SK-MEL-5 (cell line): ENCODE data around the gene IL17B. TPM values are rescaled to one million over a fixed set of nuclear protein-coding genes. Genes with fewer than 3 reads are reported as not detected.

Source experiments
- DNase-seq: peaks from one replicate; pipeline ENCODE4 v3.0.0-alpha.2; 2016; ENCODE audit warnings: low read depth, low spot score
- in situ Hi-C: cut with HindIII; loops from 2 replicates; pipeline ENCODE4 v1.10.0; 2016; ENCODE audit warnings: low sequenced_read_pairs, high pct_unique_total_duplicates, low pct_unique_long_range_greater_than_20kb
- total RNA-seq: library from RNA; depleted of rRNA; stranded (reverse); fragments of >200 nt; shearing (Covaris generic); gene quantifications from 2 replicates; pipeline ENCODE4 v1.2.3, GENCODE V29; 2014

Gene IL17B
- total RNA-seq, 1 experiment from 2014 or later: not detected

DNA sequence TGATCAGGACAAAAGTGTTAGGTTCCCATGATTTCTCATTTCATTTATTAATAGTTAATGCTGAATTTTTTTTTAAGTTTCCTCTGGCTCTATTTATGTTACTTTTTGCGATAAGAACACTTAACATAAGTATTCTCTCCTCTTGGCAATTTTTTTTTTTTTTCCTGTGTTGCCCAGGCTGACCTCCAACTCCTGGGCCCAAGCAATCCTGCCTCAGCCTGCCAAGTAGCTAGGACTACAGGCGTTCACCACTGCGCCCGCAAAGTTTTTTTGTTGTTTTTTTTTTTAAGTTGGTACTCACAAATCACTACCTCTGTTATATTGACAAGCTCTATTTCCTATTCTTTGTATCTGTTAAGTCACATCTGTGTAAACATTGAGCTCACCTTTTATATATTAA is 26.9 kb downstream of the IL17B start:
- no peak for DNase-seq
- in situ Hi-C loops: no loop called here

DNA sequence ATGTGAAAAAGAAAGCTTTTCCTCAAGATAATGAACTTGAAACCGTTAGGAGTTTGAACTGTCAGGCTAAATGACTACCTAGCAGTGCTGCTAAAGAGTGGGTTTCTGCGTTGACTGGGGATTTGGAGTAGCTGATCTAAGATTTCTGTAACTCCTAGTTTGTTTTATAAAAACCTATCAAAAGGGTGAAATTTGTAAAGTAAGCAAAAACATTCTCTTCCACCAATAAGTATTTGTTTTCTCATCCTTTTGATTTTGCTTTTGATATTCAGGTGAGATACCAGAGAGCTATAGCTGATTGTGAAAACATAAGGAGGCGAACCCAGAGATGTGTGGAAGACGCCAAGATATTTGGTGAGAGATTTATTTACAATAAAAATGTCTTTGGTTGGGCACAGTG is 29.7 kb downstream of the IL17B start:
- in situ Hi-C loops: no loop called here
- DNase-seq: no peak

DNA sequence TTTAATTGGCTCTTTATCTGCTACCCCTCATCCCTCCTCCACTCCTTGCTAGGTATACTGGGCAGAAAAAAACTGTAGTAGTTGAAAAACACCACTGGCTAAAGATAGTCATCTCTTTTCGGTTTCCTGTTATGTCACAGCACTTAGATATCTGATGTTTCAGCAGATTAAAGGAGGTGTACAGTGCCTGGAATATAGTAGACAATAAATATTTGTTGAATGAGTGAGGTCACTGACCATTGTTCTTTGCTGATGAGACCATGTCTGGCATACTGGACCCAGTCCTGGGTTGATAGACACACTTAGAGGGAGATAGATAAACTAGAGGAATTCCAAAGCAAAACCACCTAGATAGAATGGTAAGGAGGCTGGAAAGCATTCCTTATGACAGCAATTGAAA is 30.6 kb downstream of the IL17B start:
- in situ Hi-C loops: no loop called here
- DNase-seq: no peak

DNA sequence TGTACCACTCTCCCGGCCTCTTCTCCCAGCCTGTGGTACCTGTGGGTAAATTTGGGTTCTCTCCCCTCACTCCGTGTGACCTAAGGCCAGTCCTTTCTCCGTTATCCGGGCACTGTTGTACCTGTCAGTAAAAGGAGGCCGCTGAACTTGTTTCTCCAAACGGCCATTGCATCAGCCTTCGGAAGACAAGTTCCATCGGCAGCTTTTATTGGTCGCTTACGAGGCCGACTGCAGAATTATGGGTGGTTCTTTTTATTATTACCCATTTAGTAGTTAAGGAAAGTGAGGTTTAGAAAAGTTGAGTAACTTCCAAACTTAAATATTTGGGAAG is 33.2 kb downstream of the IL17B start:
- no peak for DNase-seq
- in situ Hi-C loops: no loop called here

DNA sequence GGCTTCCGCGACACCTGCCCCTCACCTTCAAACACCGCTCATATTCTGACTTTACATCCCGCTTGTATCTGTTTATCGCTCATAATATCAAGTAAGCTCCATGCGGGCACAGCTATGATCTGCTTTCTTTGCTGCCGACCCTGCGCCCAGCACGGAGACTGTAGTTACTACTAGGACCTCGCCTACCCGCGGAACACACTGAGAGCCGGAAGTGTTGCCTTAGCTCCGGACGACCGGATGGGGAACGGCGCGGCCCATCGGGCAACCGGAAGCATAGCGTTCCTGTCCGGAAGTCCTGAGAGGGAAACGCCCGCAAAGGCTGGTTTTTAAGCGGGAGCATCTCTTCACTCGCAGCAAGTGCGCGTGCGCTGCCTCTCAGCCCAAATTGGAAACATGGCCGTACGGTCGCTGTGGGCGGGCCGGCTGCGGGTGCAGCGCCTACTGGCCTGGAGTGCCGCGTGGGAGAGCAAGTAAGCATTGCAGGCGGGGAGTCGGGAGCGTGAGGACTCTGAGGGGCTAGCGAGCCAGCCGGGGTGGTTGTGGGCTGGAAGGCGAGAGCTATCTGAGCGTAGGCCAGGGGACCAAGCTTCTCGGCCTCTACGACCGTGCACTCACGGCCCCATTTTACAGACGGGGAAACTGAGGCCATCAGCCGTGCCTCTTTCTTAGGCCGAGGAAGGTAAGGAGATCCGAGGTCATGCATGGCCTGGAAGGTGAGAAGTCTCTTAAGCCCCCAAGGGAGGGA is 33.8 kb downstream of the IL17B start, which contains the start of gene GRPEL2:
GRPEL2 (plus strand) TSS at position 353 of the 745 bp plus-strand sequence; CDS start at position 394, 41 bp downstream.
- peak; percentile 96 for DNase-seq
- in situ Hi-C loops: no loop called here

DNA sequence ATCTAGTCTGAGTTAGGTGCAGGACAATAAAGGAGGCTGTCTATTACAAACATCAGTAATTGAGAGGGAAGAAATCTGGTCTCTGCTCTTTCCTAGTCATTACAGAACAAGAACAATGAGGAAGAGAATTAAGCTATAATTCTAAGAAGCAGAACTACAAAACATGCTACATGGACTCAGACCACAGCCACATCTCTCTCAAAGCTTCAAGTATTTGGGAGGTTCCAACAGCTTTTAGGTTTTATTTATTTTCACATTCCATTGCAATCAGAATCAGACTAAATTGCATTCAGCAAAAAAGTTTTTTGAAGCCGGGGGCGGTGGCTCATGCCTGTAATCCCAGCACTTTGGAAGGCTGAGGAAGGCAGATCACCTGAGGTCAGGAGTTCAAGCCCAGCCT is 34.9 kb downstream of the IL17B start:
- in situ Hi-C loops: no loop called here
- no peak for DNase-seq

DNA sequence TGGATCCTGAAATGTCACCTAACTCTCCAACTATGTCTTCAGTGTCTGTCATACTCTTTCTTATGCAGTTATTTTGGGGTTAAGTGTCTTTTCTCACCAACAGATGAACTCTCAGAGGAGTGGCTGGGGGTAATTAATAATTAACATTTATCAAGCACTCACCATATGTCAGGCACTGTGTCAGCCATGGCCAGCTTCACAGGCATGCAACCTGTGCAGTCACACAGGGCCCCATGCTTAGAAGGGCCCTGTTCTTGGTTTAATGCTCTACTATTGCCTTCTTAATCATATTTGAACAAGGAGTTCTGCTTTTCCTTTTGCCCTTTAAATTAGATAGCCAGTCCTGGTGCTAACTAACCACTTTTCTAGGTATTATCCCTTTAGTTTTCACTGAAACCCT is 37.2 kb downstream of the IL17B start:
- no peak for DNase-seq
- in situ Hi-C loops: no loop called here

DNA sequence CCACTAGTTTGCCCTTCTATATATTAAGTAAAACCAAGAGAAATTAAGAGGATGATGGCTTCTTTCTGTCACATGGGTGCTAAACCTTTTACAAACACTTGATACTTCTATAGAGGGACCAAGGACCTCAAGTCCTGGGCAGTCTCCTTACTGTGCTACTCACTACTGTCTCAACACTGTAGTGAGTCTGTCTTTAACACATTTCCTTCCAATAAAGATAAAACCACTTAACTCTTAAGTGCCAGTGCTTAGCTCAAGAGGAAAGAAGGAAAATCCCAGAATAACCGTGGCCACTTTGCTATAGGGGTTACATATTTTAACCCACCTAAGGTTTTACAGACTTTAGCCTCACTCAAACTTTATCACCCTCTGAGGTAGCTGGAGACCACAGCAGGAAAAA is 38.2 kb downstream of the IL17B start:
- in situ Hi-C loops: no loop called here
- DNase-seq: no peak

DNA sequence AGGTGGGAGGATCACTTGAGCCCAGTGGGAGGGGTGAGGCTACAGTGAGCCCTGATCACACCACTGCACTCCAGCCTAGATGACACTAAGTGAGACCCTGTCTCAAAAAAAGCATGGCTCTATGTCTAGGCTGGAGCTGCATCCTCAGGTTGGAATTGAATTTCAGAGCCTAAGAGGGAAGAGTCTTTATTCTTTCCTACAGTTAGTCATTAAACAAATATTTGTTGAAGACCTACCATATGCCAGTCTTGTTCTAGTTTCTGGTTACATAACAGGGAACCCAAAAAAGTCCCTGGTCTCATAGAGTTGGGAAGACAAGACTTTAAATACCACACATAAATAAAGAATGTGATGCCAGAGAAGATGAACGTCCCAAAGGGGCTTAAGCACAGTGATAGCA is 40.7 kb downstream of the IL17B start:
- no peak for DNase-seq
- in situ Hi-C loops: no loop called here

DNA sequence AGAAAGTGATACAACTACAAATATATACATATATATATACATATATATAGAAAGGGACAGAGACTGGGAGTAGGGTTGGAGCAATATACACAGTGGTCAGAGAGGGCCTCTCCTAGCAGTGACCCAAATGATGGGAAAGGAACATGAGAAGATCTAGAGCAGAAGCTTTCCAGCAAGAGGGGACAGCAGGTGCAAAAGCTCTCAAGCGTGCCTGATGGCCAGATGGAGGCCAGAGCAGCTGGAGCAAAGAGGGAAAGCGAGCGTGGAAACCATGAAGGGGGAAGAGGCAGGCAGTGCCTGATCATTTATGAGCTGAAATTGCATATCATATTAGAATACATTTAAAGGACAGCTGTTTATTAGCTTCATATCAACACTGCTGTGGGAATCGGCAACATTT is 41.4 kb downstream of the IL17B start:
- no peak for DNase-seq
- in situ Hi-C loops: no loop called here

DNA sequence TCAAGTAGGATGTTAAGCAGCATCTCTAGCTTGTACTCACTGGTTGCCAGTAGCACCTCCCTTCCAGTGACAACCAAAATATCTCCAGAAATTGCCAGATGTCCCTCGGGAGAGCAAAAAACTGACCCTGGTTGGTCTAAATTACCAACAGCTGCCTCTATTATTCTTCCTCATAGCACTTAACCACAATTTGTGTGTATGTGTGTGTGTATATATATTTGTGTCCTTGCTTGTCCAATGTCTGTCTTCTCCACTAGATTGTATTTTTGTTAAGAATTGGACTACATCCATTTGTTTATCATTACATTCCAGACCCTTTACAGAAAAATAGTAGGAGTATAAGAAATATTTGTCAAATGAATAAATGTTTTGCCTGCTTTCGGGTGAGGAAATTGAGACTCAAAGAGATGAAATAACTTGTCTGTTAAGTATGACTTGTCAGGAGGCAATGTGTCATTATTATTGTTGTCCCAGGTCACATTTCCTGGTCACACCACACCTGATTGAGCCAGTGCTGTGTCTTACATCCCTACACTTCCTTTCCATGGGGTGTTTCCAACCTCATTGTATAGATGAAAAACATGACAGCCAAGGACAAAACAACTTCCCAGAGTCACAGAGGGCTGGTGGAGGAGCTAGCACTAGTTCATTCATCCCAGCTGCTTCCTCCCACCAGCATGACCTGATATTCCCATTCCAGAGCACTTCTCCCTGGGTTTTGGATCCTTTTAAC is 45.2 kb downstream of the IL17B start:
- DNase-seq: no peak
- in situ Hi-C loops: no loop called here

DNA sequence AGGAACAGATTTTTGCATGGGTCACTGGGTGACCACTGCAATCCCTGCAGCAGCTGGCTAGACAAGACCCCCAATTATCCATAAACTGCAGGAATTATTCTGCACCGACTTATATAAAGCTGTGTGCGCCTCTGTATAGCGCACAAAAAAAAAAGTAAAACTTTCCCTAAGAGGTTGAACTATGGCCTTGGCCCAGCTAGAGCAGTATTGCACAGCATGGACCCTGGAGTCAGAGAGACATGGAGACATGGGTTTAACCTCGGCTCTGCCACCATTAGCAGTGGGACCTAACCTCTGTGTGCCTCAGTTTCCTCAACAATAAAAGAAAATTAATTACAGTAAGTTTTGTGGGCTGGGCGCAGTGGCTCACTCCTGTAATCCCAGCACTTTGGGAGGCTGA is 50.9 kb downstream of the IL17B start:
- in situ Hi-C loops: no loop called here
- DNase-seq: no peak

DNA sequence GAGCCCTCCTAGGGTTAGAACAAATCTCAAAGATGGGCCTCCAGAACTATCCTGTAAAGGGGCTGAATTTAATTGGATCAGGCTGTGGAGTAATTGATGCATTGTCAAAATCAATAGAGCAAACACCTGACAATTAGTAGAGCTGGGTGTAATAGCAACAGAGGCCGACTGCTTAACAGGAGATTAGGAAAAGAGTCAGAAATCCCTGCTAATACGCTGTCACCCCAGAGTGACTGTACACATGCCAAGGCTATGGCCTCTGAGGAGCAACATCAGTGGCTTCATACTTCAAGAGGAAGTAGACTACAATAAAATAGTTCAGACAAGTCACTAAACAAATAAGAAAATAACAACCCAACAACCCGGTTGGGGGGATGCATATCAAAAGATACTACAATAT is 52.5 kb downstream of the IL17B start:
- no peak for DNase-seq
- in situ Hi-C loops: no loop called here

DNA sequence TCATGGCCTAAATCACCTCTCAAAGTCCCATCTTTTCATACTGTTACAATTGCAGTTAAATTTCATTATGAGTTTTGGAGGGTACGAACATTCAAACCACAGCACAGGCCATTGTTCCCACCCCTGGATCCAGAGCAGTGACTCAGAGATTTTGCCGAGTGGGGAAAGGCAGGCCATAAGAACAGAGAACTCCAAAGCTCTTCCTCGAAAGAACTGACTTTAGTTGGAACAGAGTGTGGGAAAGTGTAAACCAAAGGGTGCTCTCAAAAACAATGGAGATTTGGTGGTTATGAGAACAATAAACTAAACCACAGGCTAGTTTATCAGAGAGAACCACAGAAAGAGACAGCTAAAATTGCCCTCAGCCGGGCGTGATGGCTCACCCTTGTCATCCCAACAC is 53.2 kb downstream of the IL17B start:
- DNase-seq: no peak
- in situ Hi-C loops: no loop called here

DNA sequence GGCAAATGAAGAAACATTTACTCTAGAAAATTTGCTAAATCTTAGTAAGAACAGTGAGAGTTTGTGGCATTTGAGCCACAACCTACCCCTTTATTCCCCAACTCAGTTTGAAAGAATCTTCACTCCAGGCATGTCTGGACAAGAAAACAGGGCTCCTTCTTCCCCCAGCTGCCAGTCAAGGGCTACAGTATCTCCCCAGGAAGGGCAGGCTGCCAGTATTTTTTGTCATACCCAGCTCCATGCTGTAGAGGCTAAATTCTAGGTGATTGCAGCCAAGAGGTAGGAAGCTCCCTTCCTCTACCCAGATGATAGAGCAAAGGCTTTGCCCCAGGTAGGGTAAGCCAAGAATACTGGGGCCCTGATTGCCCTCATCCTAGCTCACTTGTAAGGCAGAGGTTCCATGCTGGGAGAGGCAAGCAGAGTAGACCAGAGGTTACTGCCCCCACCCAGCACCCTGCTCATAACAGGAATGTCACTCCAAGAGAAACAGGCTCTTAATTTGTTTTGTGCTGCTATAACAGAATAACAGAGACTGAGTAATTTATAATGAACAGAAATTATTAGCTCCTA is 53.8 kb downstream of the IL17B start:
- in situ Hi-C loops: no loop called here
- DNase-seq: no peak

DNA sequence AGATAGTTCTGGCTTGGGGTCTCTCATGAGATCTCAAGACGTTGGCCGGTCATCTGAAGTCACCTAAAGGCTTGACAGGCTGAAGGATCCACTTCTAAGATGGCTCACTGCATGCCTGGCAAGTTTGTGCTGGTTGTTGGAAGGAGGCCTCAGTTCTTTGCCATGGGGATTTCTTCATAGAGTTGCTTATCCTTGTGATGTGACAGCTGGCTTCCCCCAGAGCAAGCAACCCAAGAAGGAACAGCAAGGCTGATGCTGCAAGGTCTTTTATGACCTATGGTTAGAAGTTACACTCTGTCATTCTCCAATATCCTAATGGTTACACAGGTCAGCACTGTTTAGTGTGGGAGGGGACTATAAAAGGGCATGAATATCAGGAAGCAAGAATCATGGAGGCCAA is 54.5 kb downstream of the IL17B start:
- no peak for DNase-seq
- in situ Hi-C loops: no loop called here
